HCT116 (cell line): Measurements from ENCODE around the gene AUTS2. TPM values are rescaled to one million over a fixed set of nuclear protein-coding genes. Genes with fewer than 3 reads are reported as not detected.

Source experiments
- ATAC-seq: fragments of 200-7000 bp; cut with Tn5 transposase; 2 replicates; pipeline ENCODE4 v1.9.1; 2020; ENCODE audit warnings: mild to moderate bottlenecking, moderate library complexity
- BruUV-seq: library from RNA; stranded (reverse); fragments of 400-500 nt; replicated peaks from 2 replicates; lab custom pipeline; 2021; lab: Mats Ljungman, UMichigan
- CTCF ChIA-PET: fragments of 300-600 bp; sonication (Branson Sonifier 250); formaldehyde crosslinking; loops from one replicate; lab custom pipeline; 2021; ENCODE audit warnings: antibody characterized with exemption; lab: Charles Lee
- POLR2A ChIA-PET: fragments of 300-600, 350-600 bp; sonication (Branson Sonifier 250); formaldehyde crosslinking; loops from one replicate; lab custom pipeline; 2021; ENCODE audit warnings: antibody characterized with exemption; lab: Charles Lee
- RAD21 ChIA-PET, 2 experiments: fragments of 300-600 bp; sonication (Branson Sonifier 250); formaldehyde crosslinking; loops; one replicate each; lab custom pipeline; 2023; ENCODE audit warnings: low total read pairs in 2 of 2; ENCODE audit not compliant: uncharacterized antibody in 2 of 2, unreplicated experiment in 2 of 2, low non-redundant PET in 1 of 2; lab: Charles Lee
- DNase-seq: peaks from one replicate; pipeline ENCODE4 v3.0.0-alpha.2; 2010; ENCODE audit warnings: low read depth, low spot score
- H2AFZ ChIP-seq: fragments of 200-600 bp; shearing (Covaris generic), sonication (generic); 2 replicates; pipeline ENCODE4 v1.6.1; 2017; ENCODE audit warnings: low read depth, mixed run types, mixed read lengths, antibody characterized with exemption, low read length; ENCODE audit not compliant: poor library complexity, severe bottlenecking
- H3K27ac ChIP-seq: 2 replicates; pipeline ENCODE4 v1.5.1; 2012; ENCODE audit warnings: low read depth, low read length
- H3K27me3 ChIP-seq: fragments of 200-600 bp; sonication (generic); 2 replicates; pipeline ENCODE4 v1.6.1; 2016; ENCODE audit warnings: mixed run types, low read length, mixed read lengths; ENCODE audit not compliant: insufficient read depth
- H3K36me3 ChIP-seq, 2 experiments: fragments of 200-500 bp in 1 of 2; fragments of 200-600 bp in 1 of 2; sonication (Bioruptor generic) in 1 of 2; sonication (generic) in 1 of 2; 2 replicates each; pipeline versions ENCODE4 v1.5.1 to v1.6.1; 2014 to 2016; ENCODE audit warnings: low read length in 2 of 2, inconsistent platforms in 1 of 2, mixed read lengths in 1 of 2, mixed run types in 1 of 2; ENCODE audit not compliant: insufficient read depth in 2 of 2, control insufficient read depth in 1 of 2
- H3K4me1 ChIP-seq, 2 experiments: fragments of 200-600 bp in 1 of 2; sonication (generic) in 1 of 2; 2 replicates each; pipeline versions ENCODE4 v1.5.1 to v1.6.1; 2012 to 2017; ENCODE audit warnings: low read length in 2 of 2, inconsistent platforms in 1 of 2, mild to moderate bottlenecking in 1 of 2, mixed read lengths in 1 of 2, mixed run types in 1 of 2, moderate library complexity in 1 of 2; ENCODE audit not compliant: insufficient read depth in 2 of 2, control insufficient read depth in 1 of 2
- H3K4me2 ChIP-seq: fragments of 200-600 bp; sonication (generic); 2 replicates; pipeline ENCODE4 v1.6.1; 2017; ENCODE audit warnings: mixed run types, low read length, mixed read lengths
- H3K4me3 ChIP-seq, 2 experiments: fragments of 200-600 bp in 1 of 2; sonication (generic) in 1 of 2; replicated peaks in 1 of 2; 2 replicates each; pipeline ENCODE4 v1.5.1; 2011 to 2016; ENCODE audit warnings: low read length in 2 of 2, control low read depth in 1 of 2, low read depth in 1 of 2, mild to moderate bottlenecking in 1 of 2, mixed read lengths in 1 of 2, mixed run types in 1 of 2
- H3K79me2 ChIP-seq: fragments of 200-600 bp; sonication (generic); 2 replicates; pipeline ENCODE4 v1.6.1; 2017; ENCODE audit warnings: mild to moderate bottlenecking, mixed run types, low read length, moderate library complexity, mixed read lengths; ENCODE audit not compliant: insufficient read depth
- H3K9ac ChIP-seq: fragments of 200-600 bp; sonication (generic); 2 replicates; pipeline ENCODE4 v1.6.1; 2016; ENCODE audit warnings: low read length, mixed read lengths
- H3K9me2 ChIP-seq: fragments of 200-600 bp; sonication (generic), shearing (Covaris generic); 2 replicates; pipeline ENCODE4 v1.6.1; 2017; ENCODE audit warnings: mixed run types, mild to moderate bottlenecking, moderate library complexity; ENCODE audit not compliant: insufficient read depth
- H3K9me3 ChIP-seq, 2 experiments: fragments of 200-500 bp in 1 of 2; fragments of 200-600 bp in 1 of 2; sonication (Bioruptor generic) in 1 of 2; sonication (generic) in 1 of 2; 2 replicates each; pipeline ENCODE4 v1.6.1; 2014 to 2017; ENCODE audit warnings: low read length in 2 of 2, mixed read lengths in 2 of 2, inconsistent platforms in 1 of 2, low read depth in 1 of 2, mild to moderate bottlenecking in 1 of 2, mixed run types in 1 of 2, moderate library complexity in 1 of 2; ENCODE audit not compliant: control insufficient read depth in 1 of 2, insufficient read depth in 1 of 2
- H4K20me1 ChIP-seq: fragments of 200-600 bp; sonication (generic), shearing (Covaris generic); 2 replicates; pipeline ENCODE4 v1.6.1; 2017; ENCODE audit warnings: mixed run types, mild to moderate bottlenecking, moderate library complexity; ENCODE audit not compliant: insufficient read depth
- CBX3 ChIP-seq: IDR thresholded peaks from 2 replicates; pipeline ENCODE4 v1.6.1; 2012; ENCODE audit warnings: low read depth
- CTCF ChIP-seq, 3 experiments: fragments of 200-600 bp in 1 of 3; sonication (generic) in 1 of 3; IDR thresholded peaks in 2 of 3; conservative IDR thresholded peaks in 1 of 3; 2 replicates each; pipeline ENCODE4 v1.5.1; 2012 to 2017; ENCODE audit warnings: low read depth in 2 of 3, low read length in 2 of 3, antibody characterized with exemption in 1 of 3, borderline replicate concordance in 1 of 3, control low read depth in 1 of 3, mild to moderate bottlenecking in 1 of 3, mixed read lengths in 1 of 3, mixed run types in 1 of 3, moderate library complexity in 1 of 3; ENCODE audit not compliant: insufficient read depth in 1 of 3
- ELF1 ChIP-seq: IDR thresholded peaks from 2 replicates; pipeline ENCODE4 v1.6.1; 2012; ENCODE audit warnings: low read depth, borderline replicate concordance
- EZH2 ChIP-seq: fragments of 200-600 bp; sonication (generic); IDR thresholded peaks from 2 replicates; pipeline ENCODE4 v1.6.1; 2017; ENCODE audit warnings: antibody characterized with exemption, mixed run types
- FOSL1 ChIP-seq: IDR thresholded peaks from 2 replicates; pipeline ENCODE4 v1.6.1; 2012; ENCODE audit warnings: low read depth
- POLR2A ChIP-seq: IDR thresholded peaks from 2 replicates; pipeline ENCODE4 v1.7.0; 2011; ENCODE audit warnings: borderline replicate concordance; ENCODE audit not compliant: insufficient read depth, insufficient read length; ENCODE audit errors: extremely low read depth
- RAD21 ChIP-seq: IDR thresholded peaks from 2 replicates; pipeline ENCODE4 v1.6.1; 2012; ENCODE audit warnings: low read depth, mild to moderate bottlenecking
- SIN3A ChIP-seq: IDR thresholded peaks from 2 replicates; pipeline ENCODE4 v1.6.1; 2012; ENCODE audit warnings: low read depth
- SP1 ChIP-seq: IDR thresholded peaks from 2 replicates; pipeline ENCODE4 v1.6.1; 2012; ENCODE audit warnings: low read depth
- SRF ChIP-seq: IDR thresholded peaks from 2 replicates; pipeline ENCODE4 v1.6.1; 2012; ENCODE audit warnings: low read depth
- TCF7L2 ChIP-seq: IDR thresholded peaks from 2 replicates; pipeline ENCODE4 v1.7.0; 2011; ENCODE audit warnings: borderline replicate concordance, inconsistent platforms; ENCODE audit not compliant: insufficient read depth, insufficient read length; ENCODE audit errors: extremely low read depth
- ZBTB33 ChIP-seq: IDR thresholded peaks from 2 replicates; pipeline ENCODE4 v1.6.1; 2011; ENCODE audit warnings: mild to moderate bottlenecking, low read length, moderate library complexity; ENCODE audit not compliant: insufficient replicate concordance; ENCODE audit errors: extremely low read depth
- ZNF274 ChIP-seq: fragments of 200-500 bp; sonication (Bioruptor generic); IDR thresholded peaks from 2 replicates; pipeline ENCODE4 v1.6.1; 2014; ENCODE audit warnings: mild to moderate bottlenecking, low read depth, low read length, inconsistent platforms
- intact Hi-C: fragments of 100-400 bp; cut with micrococcal nuclease; formaldehyde crosslinking; loops from 2 replicates; pipeline ENCODE4 v1.10.0; 2022
- total RNA-seq: library from RNA; stranded (reverse); gene quantifications from one replicate; pipeline ENCODE4 v1.2.1, GENCODE V29; 2021; ENCODE audit not compliant: unreplicated experiment
- TF ChIP-seq, protein P1 (sequence below): IDR thresholded peaks from 2 replicates; pipeline ENCODE4 v1.6.1; 2012; ENCODE audit warnings: low read depth

The AUTS2 gene
- total RNA-seq, 1 experiment from 2014 or later, result 0.93 TPM

DNA sequence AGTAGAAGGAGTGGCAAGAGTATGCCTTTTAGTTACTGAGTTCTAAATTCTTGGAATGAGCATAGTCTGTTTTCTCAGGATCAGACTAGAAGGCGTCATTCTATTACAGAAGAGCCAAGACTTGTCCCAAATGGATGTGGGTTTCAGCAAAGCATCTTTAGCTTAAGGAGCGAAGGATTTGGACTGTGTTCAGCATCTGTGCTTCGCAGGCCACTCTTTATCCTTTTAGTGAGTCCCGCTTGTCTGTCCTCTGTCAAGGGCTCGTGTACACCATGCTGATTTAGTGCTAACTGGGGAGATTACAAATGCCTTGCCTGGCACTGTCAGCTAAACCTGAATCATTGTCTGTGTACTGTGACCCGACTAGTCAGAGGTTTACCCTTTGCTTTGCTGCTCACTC is 465.7 kb downstream of the AUTS2 start:
- no peaks in the 10 kb centered on the region for H3K9me2 ChIP-seq
- H3K27me3 ChIP-seq, result no peaks in the 10 kb centered on the region
- no peak for DNase-seq
- H3K4me1 ChIP-seq, result no peaks in the 10 kb centered on the region
- H3K9me3 ChIP-seq, result peaks cover 7 to 31% of the 10 kb centered on the region in 2 experiments; a peak in 2 of 4 replicates
- no peak overlapping the region for H3K4me2 ChIP-seq
- H3K9ac ChIP-seq, result no peak overlapping the region
- RAD21 ChIA-PET, result no interaction called here
- no peak overlapping the region for H3K27ac ChIP-seq
- no peak for ATAC-seq
- no TSS peak for BruUV-seq
- no peaks in the 10 kb centered on the region for H3K79me2 ChIP-seq
- no peak overlapping the region for H3K4me3 ChIP-seq
- no peaks in the 10 kb centered on the region for H3K36me3 ChIP-seq
- H2AFZ ChIP-seq, result no peak overlapping the region
- CTCF ChIA-PET, result no interaction called here
- POLR2A ChIA-PET, result no interaction called here
- TF ChIP-seq SRF, result no peak
- intact Hi-C loops, result no loop called here
- H4K20me1 ChIP-seq, result no peaks in the 10 kb centered on the region

DNA sequence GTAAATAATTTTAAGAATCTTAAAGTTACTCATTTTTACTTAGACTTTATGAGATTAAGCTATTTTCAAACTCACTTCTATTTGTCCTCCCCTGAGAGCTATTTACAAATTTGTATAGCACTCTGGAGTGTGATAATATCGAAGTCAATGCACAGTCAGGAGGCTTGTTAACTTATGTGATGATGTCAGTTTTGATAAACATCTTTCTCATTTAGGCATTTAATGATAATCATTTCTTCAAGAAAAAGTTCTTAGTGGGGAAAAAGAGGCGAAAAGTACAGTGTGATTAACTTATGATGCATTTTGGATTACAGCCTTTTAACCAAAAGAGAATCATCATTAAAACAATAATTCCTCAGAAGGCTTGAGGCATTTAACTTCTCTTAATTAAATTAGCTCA is 468.6 kb downstream of the AUTS2 start:
- H3K9ac ChIP-seq, result no peak overlapping the region
- DNase-seq, result no peak
- H3K79me2 ChIP-seq, result no peaks in the 10 kb centered on the region
- no peak overlapping the region for H3K27ac ChIP-seq
- POLR2A ChIA-PET, result no interaction called here
- RAD21 ChIA-PET, result no interaction called here
- no peak for ATAC-seq
- CTCF ChIA-PET, result no interaction called here
- H3K4me3 ChIP-seq, result no peak overlapping the region
- H2AFZ ChIP-seq, result no peak overlapping the region
- intact Hi-C loops, result no loop called here
- no peak overlapping the region for H3K4me2 ChIP-seq
- no peaks in the 10 kb centered on the region for H3K9me2 ChIP-seq
- no peaks in the 10 kb centered on the region for H3K27me3 ChIP-seq
- H3K36me3 ChIP-seq, result no peaks in the 10 kb centered on the region
- no TSS peak for BruUV-seq
- H3K9me3 ChIP-seq, result peaks cover 4 to 23% of the 10 kb centered on the region in 2 experiments; a peak in 2 of 4 replicates
- H4K20me1 ChIP-seq, result no peaks in the 10 kb centered on the region
- no peaks in the 10 kb centered on the region for H3K4me1 ChIP-seq
- TF ChIP-seq TCF7L2, result no peak
- TF ChIP-seq POLR2A, result no peak
- no peak for TF ChIP-seq ZBTB33
- TF ChIP-seq CTCF (IDR thresholded peaks at IDR 0.05 in 2 of 3, conservative IDR thresholded peaks at IDR 0.05 in 1 of 3; ENCODE audit: borderline replicate concordance in 1 of 3, insufficient read depth in 1 of 3, low read depth in 2 of 3, low read length in 2 of 3), result no peak
- no peak for TF ChIP-seq RAD21
- TF ChIP-seq FOSL1, result no peak
- TF ChIP-seq, protein P1, sequence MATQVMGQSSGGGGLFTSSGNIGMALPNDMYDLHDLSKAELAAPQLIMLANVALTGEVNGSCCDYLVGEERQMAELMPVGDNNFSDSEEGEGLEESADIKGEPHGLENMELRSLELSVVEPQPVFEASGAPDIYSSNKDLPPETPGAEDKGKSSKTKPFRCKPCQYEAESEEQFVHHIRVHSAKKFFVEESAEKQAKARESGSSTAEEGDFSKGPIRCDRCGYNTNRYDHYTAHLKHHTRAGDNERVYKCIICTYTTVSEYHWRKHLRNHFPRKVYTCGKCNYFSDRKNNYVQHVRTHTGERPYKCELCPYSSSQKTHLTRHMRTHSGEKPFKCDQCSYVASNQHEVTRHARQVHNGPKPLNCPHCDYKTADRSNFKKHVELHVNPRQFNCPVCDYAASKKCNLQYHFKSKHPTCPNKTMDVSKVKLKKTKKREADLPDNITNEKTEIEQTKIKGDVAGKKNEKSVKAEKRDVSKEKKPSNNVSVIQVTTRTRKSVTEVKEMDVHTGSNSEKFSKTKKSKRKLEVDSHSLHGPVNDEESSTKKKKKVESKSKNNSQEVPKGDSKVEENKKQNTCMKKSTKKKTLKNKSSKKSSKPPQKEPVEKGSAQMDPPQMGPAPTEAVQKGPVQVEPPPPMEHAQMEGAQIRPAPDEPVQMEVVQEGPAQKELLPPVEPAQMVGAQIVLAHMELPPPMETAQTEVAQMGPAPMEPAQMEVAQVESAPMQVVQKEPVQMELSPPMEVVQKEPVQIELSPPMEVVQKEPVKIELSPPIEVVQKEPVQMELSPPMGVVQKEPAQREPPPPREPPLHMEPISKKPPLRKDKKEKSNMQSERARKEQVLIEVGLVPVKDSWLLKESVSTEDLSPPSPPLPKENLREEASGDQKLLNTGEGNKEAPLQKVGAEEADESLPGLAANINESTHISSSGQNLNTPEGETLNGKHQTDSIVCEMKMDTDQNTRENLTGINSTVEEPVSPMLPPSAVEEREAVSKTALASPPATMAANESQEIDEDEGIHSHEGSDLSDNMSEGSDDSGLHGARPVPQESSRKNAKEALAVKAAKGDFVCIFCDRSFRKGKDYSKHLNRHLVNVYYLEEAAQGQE, result no peak
- TF ChIP-seq EZH2, result no peak
- no peak for TF ChIP-seq CBX3
- TF ChIP-seq ZNF274, result no peak
- no peak for TF ChIP-seq SP1
- no peak for TF ChIP-seq ELF1
- TF ChIP-seq SIN3A, result no peak
